ENCODE data around the gene DCAF17.
"Not testable (repeated sequence)": the region's sequence is repeated elsewhere in the genome, so short reads cannot be mapped to it uniquely, and the experiment has no call there.

The DCAF17 gene

GRCh38 chr2:171410624-171411023 lies 23.4 kb upstream of the DCAF17 start:
- no peak for DNase-seq (ENCODE audit: low read depth)

GRCh38 chr2:171411214-171411613 lies 22.8 kb upstream of the DCAF17 start:
- no peak for DNase-seq (ENCODE audit: low read depth)

GRCh38 chr2:171411791-171412483 lies 22.1 kb upstream of the DCAF17 start:
- no peak for DNase-seq (ENCODE audit: low read depth)

- no peak for DNase-seq (ENCODE audit: low read depth)
Observed at GRCh38 chr2:171412571-171413175, 21.4 kb upstream of the DCAF17 start.

- DNase-seq (ENCODE audit: low read depth) = not testable (repeated sequence)
Observed at GRCh38 chr2:171414645-171415044, 19.4 kb upstream of the DCAF17 start.

GRCh38 chr2:171416009-171416926 lies 17.8 kb upstream of the DCAF17 start:
- peak; percentile 73 for DNase-seq (ENCODE audit: low read depth)

GRCh38 chr2:171419333-171419732 lies 14.7 kb upstream of the DCAF17 start:
- no peak for DNase-seq (ENCODE audit: low read depth)

GRCh38 chr2:171420728-171421563 lies 13.1 kb upstream of the DCAF17 start:
- no peak for DNase-seq (ENCODE audit: low read depth)

GRCh38 chr2:171422710-171423495 lies 11.1 kb upstream of the DCAF17 start:
- not testable (repeated sequence) for DNase-seq (ENCODE audit: low read depth)

GRCh38 chr2:171430516-171431410 lies 3.3 kb upstream of the DCAF17 start:
- DNase-seq (ENCODE audit: low read depth) = no peak

GRCh38 chr2:171431677-171432167 lies 2.3 kb upstream of the DCAF17 start:
- no peak for DNase-seq (ENCODE audit: low read depth)

- DNase-seq (ENCODE audit: low read depth) = no peak
Observed at GRCh38 chr2:171432206-171432968, 1.6 kb upstream of the DCAF17 start.

GRCh38 chr2:171432969-171433762 lies 860 bp upstream of the DCAF17 start:
- DNase-seq (ENCODE audit: low read depth) = peak; percentile 18

GRCh38 chr2:171433763-171434012 lies 338 bp upstream of the DCAF17 start, which contains the start of gene METTL8:
Gene METTL8 (minus strand): TSS chr2:171433990. CDS start chr2:171392185, 41,805 bp downstream.
- no peak for DNase-seq (ENCODE audit: low read depth)

GRCh38 chr2:171436307-171436706 lies 2.3 kb downstream of the DCAF17 start:
- DNase-seq (ENCODE audit: low read depth) = no peak

GRCh38 chr2:171441470-171441869 lies 7.4 kb downstream of the DCAF17 start:
- DNase-seq (ENCODE audit: low read depth) = no peak

- DNase-seq (ENCODE audit: low read depth) = no peak
Observed at GRCh38 chr2:171447675-171448074, 13.6 kb downstream of the DCAF17 start.

- DNase-seq (ENCODE audit: low read depth) = no peak
Observed at GRCh38 chr2:171451074-171451473, 17.0 kb downstream of the DCAF17 start.
